ENCODE measurements around the gene YLPM1.

GRCh38 chr14:74836251-74836960, 73.3 kb downstream of the YLPM1 start:
- no peak for TF ChIP-seq EZH2phosphoT487 (IDR thresholded peaks at IDR 0.05; ENCODE audit: insufficient read depth, low read depth)
- no peak for TF ChIP-seq EZH2 (IDR thresholded peaks at IDR 0.05; ENCODE audit: insufficient read depth, poor library complexity, severe bottlenecking)

All from GM23248 (cell line).